Mucosa of rectum (tissue), 2 donors: Measurements from ENCODE around the gene WBP1L.
A peak's percentile ranks its signal among the peaks of the same experiment; 100 is the strongest.

ENCODE experiments used
- H3K27ac ChIP-seq, 2 donors: one replicate each; pipeline ENCODE4 v1.7.0; 2013; ENCODE audit warnings: inconsistent platforms in 2 of 2, low read depth in 2 of 2, low read length in 2 of 2
- H3K27me3 ChIP-seq, 2 donors: one replicate each; pipeline ENCODE4 v1.7.0; 2013; ENCODE audit warnings: low read length in 2 of 2; ENCODE audit not compliant: control insufficient read depth in 2 of 2, insufficient read depth in 2 of 2
- H3K36me3 ChIP-seq, 2 donors: one replicate each; pipeline ENCODE4 v1.7.0; 2013; ENCODE audit warnings: low read length in 2 of 2; ENCODE audit not compliant: control insufficient read depth in 2 of 2, insufficient read depth in 2 of 2
- H3K4me1 ChIP-seq, 2 donors: one replicate each; pipeline ENCODE4 v1.7.0; 2013; ENCODE audit warnings: low read length in 2 of 2, mild to moderate bottlenecking in 1 of 2; ENCODE audit not compliant: control insufficient read depth in 2 of 2, insufficient read depth in 2 of 2
- H3K4me3 ChIP-seq, 2 donors: one replicate each; pipeline ENCODE4 v1.7.0; 2013; ENCODE audit warnings: low read length in 2 of 2
- H3K9ac ChIP-seq, 2 donors: one replicate each; pipeline ENCODE4 v1.7.0; 2013; ENCODE audit warnings: low read length in 2 of 2, low read depth in 1 of 2, mild to moderate bottlenecking in 1 of 2
- H3K9me3 ChIP-seq, 2 donors: one replicate each; pipeline ENCODE4 v1.7.0; 2013; ENCODE audit warnings: low read length in 2 of 2; ENCODE audit not compliant: control insufficient read depth in 2 of 2
- donor health status: healthy.
- donor health status: Normal muscosa, but diverticular disease.

WBP1L gene

DNA sequence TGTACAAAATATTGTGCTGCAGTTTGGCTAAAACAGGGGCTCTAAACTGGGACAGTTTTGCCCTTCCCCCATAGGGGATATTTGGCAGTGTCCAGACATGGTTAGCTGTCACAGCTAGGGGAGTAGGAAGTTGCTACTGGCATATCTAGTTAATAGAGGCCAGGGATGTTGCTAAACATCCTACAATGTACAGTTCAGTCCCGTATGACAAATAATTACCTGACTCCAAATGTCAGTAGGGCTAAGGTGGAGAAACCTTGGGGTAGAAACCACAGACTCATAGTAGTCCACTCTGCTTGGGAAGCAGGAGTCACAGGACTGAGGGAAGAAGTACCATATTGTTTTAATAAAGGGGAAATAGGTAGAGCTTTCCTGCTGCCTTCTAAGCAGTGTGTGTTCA lies 39.8 kb downstream of the WBP1L start:
- H3K27ac ChIP-seq = peak overlapping the region; percentile 68
- no peak overlapping the region for H3K4me3 ChIP-seq
- no peaks in the 10 kb centered on the region for H3K27me3 ChIP-seq
- H3K36me3 ChIP-seq = peaks cover 0 to 4% of the 10 kb centered on the region in 2 donors
- peaks cover 17 to 24% of the 10 kb centered on the region in 2 donors for H3K4me1 ChIP-seq
- no peak overlapping the region for H3K9ac ChIP-seq
- no peaks in the 10 kb centered on the region for H3K9me3 ChIP-seq

DNA sequence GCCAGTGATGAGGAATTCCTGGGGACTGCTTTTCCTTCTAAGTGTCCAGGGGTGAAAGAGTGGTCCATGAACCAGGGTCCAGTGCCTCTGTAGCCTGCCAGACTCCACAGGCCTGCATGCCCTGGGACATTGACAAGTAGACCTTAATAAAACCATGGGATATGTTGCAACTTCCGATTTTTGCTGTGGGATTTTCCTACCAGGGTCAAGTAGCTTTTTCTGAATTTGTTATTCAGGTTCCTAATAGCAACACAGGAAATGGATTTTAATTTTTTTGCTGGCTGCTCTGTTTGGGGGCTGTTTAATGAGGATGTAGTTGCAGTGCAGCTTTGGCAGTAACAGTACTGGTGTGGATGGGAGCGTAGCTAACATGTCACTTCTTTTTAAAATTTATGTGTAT lies 42.1 kb downstream of the WBP1L start:
- Histone ChIP-seq H3K27ac (peak overlapping the region in 1 of 2 donors; percentile 74), H3K9me3 (no peaks in the 10 kb centered on the region), H3K4me1 (peaks cover 17 to 22% of the 10 kb centered on the region in 2 donors), H3K4me3 (no peak overlapping the region), H3K36me3 (no peaks in the 10 kb centered on the region), H3K9ac (no peak overlapping the region), H3K27me3 (no peaks in the 10 kb centered on the region)

DNA sequence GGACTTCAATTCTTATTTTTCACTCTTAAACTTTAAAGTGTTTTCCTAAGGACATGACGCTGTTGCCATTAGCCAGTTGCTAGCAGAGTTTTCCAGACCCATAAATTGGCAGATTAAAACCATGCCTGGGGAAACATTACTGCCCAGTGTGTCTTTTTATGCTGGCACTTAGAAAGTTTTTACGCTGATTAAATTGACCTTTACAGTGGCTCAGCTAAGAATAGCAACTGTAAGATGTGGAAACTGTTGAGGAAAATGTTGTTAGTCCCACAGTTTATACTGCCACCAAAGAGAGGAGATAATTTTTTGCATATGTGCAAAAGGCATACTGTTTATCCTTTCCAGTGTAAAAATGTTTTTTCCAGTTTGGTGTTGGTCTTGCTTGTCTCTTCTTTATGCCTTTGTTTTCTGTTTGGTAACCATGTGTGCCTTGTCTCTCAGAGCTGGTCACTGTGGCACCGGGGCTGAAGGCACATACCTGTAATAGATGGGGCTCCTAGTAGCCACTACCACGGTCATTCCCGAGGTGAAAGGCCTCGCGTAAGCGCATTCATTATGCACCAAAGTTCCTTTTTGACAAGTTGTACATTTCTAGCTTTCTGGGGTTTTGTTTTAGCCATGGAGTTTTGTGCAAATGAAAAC lies 48.1 kb downstream of the WBP1L start:
- no peaks in the 10 kb centered on the region for H3K27me3 ChIP-seq
- H3K9ac ChIP-seq = no peak overlapping the region
- no peak overlapping the region for H3K27ac ChIP-seq
- H3K4me3 ChIP-seq = no peak overlapping the region
- H3K36me3 ChIP-seq = no peaks in the 10 kb centered on the region
- H3K4me1 ChIP-seq = peaks cover 5 to 10% of the 10 kb centered on the region in 2 donors
- H3K9me3 ChIP-seq = no peaks in the 10 kb centered on the region

DNA sequence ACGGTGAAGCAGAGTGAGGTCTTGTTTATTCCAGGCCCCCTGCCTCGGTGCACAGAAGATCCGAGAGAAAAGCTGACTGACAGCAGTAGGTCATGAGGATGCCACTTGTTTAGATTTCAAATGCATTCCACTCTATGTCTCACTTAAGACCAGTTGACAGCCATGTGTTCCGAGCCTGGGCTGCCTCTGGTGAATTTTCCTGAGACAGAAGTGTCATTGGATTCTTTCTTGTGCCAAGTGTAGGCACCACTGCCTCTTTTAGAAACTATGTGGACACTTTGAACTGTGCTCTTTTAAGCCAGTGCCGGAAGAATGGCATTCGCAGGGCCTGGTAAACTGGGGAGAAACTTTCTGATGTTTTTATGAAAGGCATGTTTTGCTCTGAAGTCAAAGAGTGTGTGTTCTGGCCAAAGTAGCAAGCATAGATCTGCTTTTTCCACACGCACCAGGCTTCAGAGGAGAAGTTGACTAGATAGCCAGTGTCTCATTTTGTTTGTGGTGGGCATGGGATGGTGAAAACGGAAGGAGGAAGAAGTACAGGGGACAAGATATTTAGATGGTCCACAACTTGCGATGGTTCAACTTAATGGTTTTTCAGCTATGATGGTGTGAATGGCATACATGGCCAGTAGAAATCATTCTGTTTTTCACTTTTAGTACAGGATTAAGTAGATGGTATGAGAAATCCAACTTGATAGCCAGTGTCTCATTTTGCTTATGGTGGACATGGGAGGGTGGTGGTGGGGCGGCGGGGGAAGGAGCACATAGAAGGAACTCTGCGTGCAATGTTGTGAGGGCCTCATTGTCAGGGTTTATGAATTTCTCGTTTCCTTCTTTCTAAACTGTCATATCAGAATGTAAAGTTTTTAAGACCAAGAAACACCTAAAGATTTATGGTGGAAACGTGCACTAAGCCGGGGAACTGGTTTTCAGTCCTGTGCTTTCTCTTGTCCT lies 52.0 kb downstream of the WBP1L start:
- Histone ChIP-seq H3K36me3 (peaks cover 18 to 22% of the 10 kb centered on the region in 2 donors), H3K4me3 (peak overlapping the region in 1 of 2 donors; percentile 14), H3K9ac (peak overlapping the region in 1 of 2 donors; percentile 14), H3K4me1 (peaks cover 9 to 22% of the 10 kb centered on the region in 2 donors), H3K9me3 (no peaks in the 10 kb centered on the region), H3K27ac (peak overlapping the region; percentile 54 to 67), H3K27me3 (no peaks in the 10 kb centered on the region)

DNA sequence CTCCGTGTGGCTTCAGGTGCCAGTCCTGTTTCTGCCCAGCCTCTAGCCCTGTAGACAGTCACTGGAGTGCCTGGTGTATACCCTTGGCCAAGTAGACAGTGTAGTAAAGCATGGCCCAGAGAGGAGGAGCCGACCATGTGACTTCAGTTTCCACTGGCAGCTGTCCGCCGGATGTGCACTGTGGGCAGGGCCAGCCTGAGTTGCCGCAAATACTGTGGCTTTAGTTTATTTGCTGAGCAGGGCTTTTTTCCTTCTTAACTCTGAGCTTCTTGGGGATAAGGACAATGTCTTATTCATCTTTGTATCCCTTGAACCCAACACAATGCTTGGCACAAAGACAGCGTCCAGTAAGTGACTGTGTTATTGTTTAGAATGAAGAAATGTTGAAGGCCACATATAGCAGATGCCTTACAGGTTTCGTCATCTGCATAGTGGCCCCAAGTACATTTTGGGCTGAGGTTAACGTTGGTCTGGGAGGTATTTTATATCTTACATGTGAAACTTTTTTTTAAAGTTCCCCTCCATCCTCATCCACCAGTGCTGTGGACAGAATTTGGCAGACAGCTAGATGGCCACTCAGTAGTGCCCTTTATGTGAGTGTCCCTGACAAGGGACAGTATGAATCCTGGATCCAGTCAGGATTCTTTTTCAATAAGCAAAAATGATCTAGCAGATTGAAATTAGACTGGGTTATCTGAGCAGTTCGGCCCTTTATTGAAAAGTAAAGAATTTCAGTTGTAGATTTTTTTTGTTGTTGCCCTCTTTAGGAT lies 52.8 kb downstream of the WBP1L start:
- Histone ChIP-seq H3K27ac (peak overlapping the region; percentile 54 to 67), H3K27me3 (no peaks in the 10 kb centered on the region), H3K4me1 (peaks cover 9 to 31% of the 10 kb centered on the region in 2 donors), H3K36me3 (peaks cover 18 to 24% of the 10 kb centered on the region in 2 donors), H3K4me3 (peak overlapping the region in 1 of 2 donors; percentile 14), H3K9me3 (no peaks in the 10 kb centered on the region), H3K9ac (peak overlapping the region in 1 of 2 donors; percentile 14)

DNA sequence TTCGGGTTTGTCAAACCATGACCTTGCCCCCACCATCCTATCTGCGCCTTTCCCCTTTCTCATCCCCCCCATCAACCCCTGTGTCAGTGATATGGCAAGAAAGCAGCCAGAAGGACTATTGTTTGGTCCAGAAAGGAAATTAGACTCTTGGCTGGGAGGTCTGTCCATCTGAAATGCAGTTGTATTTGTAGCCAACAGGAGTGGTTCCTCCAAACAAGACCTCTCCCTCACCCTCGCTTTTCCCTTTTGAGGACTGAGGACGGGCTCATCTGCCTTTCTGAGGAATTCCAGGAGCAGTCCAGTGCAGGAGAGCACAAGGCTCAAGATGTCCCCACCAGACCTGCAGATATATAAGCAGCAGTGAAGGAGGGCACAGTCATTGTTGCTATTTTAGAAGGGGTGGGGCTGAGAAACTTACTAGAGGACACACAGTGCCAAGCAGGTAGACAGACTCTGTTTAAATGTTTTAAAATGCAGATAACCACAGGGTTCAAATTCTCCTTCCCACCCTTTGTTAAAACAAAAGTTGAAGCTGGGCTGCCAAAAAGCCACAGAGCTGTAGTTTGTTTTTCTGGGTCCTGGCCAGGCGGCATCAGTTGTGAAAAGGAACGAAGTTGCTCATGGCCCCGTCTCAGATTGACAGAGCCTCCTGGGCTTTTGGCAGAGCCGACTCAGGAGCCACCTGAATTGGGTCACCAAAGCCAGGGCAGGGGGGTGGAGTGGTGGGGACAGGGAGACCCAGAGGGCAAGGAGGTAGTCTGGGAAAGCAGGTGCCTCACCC lies 56.1 kb downstream of the WBP1L start:
- no peaks in the 10 kb centered on the region for H3K27me3 ChIP-seq
- H3K9ac ChIP-seq = no peak overlapping the region
- no peak overlapping the region for H3K4me3 ChIP-seq
- peaks cover 24 to 27% of the 10 kb centered on the region in 2 donors for H3K36me3 ChIP-seq
- peaks cover 9 to 33% of the 10 kb centered on the region in 2 donors for H3K4me1 ChIP-seq
- no peaks in the 10 kb centered on the region for H3K9me3 ChIP-seq
- H3K27ac ChIP-seq = peak overlapping the region in 1 of 2 donors; percentile 42

DNA sequence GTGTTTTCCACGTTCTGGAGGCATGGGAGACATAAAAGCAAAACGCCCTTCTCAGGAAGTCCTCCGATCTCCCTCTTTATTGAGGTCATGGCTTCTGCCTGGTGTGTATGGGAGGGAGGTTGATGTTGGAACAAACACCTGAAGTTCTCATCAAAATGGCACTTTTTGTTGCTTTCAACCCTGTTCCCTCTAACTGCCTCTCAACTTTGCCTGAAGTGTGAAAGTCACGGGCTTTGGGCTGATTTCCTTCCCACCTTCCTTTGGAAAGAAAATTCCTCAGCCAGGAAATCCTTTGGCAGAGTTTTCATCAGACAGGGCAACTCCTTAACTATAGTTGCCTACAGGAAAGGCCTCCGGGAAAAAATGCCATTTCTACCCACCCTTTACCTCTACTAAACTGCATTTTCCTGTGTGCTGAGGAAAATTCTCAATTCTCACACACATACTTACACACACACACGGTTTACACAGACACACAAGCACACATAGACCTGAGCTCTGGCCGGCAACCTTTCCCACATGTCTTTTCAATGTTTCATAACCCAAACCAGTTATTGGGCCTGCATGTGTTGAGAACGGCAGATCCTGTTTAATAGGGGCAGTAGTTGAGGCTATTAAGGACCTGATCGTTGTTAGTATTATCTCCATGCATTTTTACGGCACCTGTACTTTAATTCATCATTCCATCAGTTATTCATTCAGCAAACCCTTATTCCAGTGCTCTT lies 57.0 kb downstream of the WBP1L start:
- no peak overlapping the region for H3K4me3 ChIP-seq
- H3K36me3 ChIP-seq = peaks cover 27 to 30% of the 10 kb centered on the region in 2 donors

DNA sequence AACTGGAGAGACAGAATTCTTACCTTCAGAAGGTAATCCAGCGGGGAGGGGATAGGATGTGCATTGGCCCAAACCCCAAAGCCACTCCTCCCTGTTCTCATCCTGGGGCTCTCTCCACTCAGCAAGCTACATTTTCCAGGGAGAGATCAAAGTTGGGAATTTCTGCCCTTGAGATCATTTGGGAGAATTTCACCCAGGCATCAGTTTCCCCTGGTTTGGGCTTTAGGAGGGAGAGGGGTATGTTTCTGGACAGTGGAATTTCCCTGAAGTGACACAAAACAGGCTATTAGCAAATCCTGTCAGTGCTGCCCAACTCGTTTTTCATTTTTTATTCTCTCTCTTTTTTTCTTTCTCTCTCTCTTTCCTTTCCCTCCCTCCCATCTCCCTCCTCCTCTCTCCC lies 57.7 kb downstream of the WBP1L start:
- H3K27ac ChIP-seq = peak overlapping the region in 1 of 2 donors; percentile 49
- no peak overlapping the region for H3K9ac ChIP-seq
- peaks cover 6 to 25% of the 10 kb centered on the region in 2 donors for H3K4me1 ChIP-seq
- peaks cover 27 to 30% of the 10 kb centered on the region in 2 donors for H3K36me3 ChIP-seq
- no peaks in the 10 kb centered on the region for H3K9me3 ChIP-seq
- H3K27me3 ChIP-seq = no peaks in the 10 kb centered on the region
- H3K4me3 ChIP-seq = no peak overlapping the region

More for the DNA sequence above, 57.0 kb downstream of the WBP1L start:
- Histone ChIP-seq H3K4me1 (peaks cover 9 to 29% of the 10 kb centered on the region in 2 donors), H3K27me3 (no peaks in the 10 kb centered on the region), H3K9me3 (no peaks in the 10 kb centered on the region), H3K9ac (no peak overlapping the region), H3K27ac (peak overlapping the region; percentile 42 to 49)

DNA sequence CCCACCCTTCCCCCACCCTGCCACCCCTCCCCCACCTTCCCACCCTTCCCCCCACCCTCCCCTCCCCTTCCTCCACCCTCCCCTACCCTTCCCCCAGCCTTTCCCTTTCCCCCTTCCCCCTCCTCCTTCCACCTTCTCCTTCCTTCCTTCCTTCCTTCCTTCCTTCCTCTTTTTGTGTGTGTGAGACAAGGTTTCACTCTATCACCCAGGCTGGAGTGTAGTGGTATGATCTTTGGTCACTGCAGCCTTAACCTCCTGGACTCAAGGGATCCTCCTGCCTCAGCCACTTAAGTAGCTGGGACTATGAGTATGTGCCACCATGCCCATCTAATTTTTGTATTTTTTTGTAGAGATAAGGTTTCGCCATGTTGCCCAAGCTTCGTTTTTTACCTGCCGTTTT lies 58.2 kb downstream of the WBP1L start:
- Histone ChIP-seq H3K27ac (peak overlapping the region; percentile 29), H3K9ac (no peak overlapping the region), H3K4me1 (peaks cover 4 to 23% of the 10 kb centered on the region in 2 donors), H3K27me3 (no peaks in the 10 kb centered on the region), H3K9me3 (no peaks in the 10 kb centered on the region), H3K36me3 (peaks cover 27 to 30% of the 10 kb centered on the region in 2 donors), H3K4me3 (no peak overlapping the region)
